Hepatocyte (in vitro differentiated cells): Measurements from ENCODE around the gene SIGLEC9.

Source experiments
- CTCF ChIP-seq: fragments of 200-600 bp; sonication (generic); IDR thresholded peaks from 2 replicates; pipeline ENCODE4 v1.5.1; 2016; ENCODE audit warnings: antibody characterized with exemption, mild to moderate bottlenecking; ENCODE audit not compliant: poor library complexity
- EZH2phosphoT487 ChIP-seq: fragments of 200-600 bp; sonication (generic); IDR thresholded peaks from one replicate; pipeline ENCODE4 v1.6.1; 2018; ENCODE audit warnings: antibody characterized with exemption, mild to moderate bottlenecking, low read depth, moderate library complexity; ENCODE audit not compliant: unreplicated experiment, severe bottlenecking

- no peak for TF ChIP-seq CTCF
- no peak for TF ChIP-seq EZH2phosphoT487
Observed at GRCh38 chr19:51146751-51147150, 22.0 kb downstream of the SIGLEC9 start.
